Naive B cell (primary cell): ENCODE measurements around the gene MACC1. TPM values are rescaled to one million over a fixed set of nuclear protein-coding genes. Genes with fewer than 3 reads are reported as not detected.

Source experiments
- ATAC-seq, 2 donors: fragments of 150-1000 bp; cut with Tn5 transposase; 2 replicates each; pipeline ENCODE4 v1.10.0; 2021; ENCODE audit warnings: low read depth in 2 of 2, mild to moderate bottlenecking in 2 of 2, moderate library complexity in 2 of 2
- DNase-seq: peaks from one replicate; pipeline ENCODE4 v3.0.0; 2022
- H3K27ac Mint-ChIP-seq, 6 donors: one replicate each; pipeline ENCODE4 v1.8.0; 2020 to 2022; ENCODE audit warnings: mild to moderate bottlenecking in 6 of 6, mixed read lengths in 6 of 6, moderate library complexity in 5 of 6, inconsistent platforms in 2 of 6
- H3K27me3 Mint-ChIP-seq, 3 donors: one replicate each; pipeline ENCODE4 v1.8.0; 2021 to 2022; ENCODE audit warnings: mixed read lengths in 3 of 3, mild to moderate bottlenecking in 1 of 3
- H3K36me3 Mint-ChIP-seq, 2 donors: one replicate each; pipeline ENCODE4 v1.8.0; 2020 to 2022; ENCODE audit warnings: mixed read lengths in 2 of 2, inconsistent platforms in 1 of 2, mild to moderate bottlenecking in 1 of 2
- H3K4me1 Mint-ChIP-seq, 3 donors: one replicate each; pipeline ENCODE4 v1.8.0; 2020 to 2022; ENCODE audit warnings: mixed read lengths in 3 of 3, inconsistent platforms in 1 of 3, mild to moderate bottlenecking in 1 of 3, moderate library complexity in 1 of 3
- H3K4me3 Mint-ChIP-seq, 8 donors: one replicate each; pipeline ENCODE4 v1.8.0; 2020 to 2022; ENCODE audit warnings: mild to moderate bottlenecking in 8 of 8, mixed read lengths in 8 of 8, moderate library complexity in 8 of 8, inconsistent platforms in 2 of 8
- H3K9me3 Mint-ChIP-seq, 7 donors: one replicate each; pipeline ENCODE4 v1.8.0; 2020 to 2022; ENCODE audit warnings: mixed read lengths in 7 of 7, mild to moderate bottlenecking in 5 of 7, inconsistent platforms in 2 of 7, moderate library complexity in 1 of 7
- polyA plus RNA-seq, 6 donors: library from polyadenylated mRNA; unstranded; fragments of 300-500 nt; fragmentation: Illumina TruSeq; gene quantifications; one replicate each; pipeline ENCODE4 v1.2.3, GENCODE V29; 2021; ENCODE audit warnings: low read depth in 6 of 6

Gene MACC1
- polyA plus RNA-seq, 6 donors from 2014 or later = 0.06 to 1.9 (median 0.89) TPM

DNA sequence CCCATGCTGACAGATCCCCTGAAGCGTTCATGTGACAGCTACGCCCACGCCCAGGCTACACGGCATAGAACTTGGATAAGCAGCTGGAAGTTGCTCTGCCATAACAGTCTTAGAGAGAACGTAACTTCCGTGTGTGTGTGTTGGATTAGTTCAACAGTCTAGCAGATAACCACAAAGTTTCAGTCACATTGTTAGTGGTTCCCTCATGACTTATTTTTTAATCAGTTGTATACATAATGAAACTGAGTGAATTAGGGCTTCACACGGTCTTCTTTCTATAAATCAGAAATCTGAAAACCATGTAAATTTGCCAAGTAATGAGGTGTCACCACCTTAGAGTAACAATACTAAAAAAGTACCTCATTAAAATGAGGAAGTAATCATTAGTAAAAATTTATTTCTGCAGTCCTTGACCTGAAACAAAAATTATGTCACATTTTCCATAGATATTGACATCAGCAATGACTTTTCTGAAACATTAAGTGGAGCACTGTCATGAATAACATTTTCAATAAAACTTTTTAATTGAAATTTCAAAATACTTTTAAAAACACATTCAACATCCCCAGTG is 21.7 kb upstream of the MACC1 start:
- H3K4me3 Mint-ChIP-seq = peak overlapping the region in 6 of 8 donors; percentile 10 to 69 (median 48)
- no peaks in the 10 kb centered on the region for H3K36me3 Mint-ChIP-seq
- peak overlapping the region; percentile 85 to 97 (median 95) for H3K27ac Mint-ChIP-seq
- ATAC-seq = peak; percentile 92 to 95
- H3K27me3 Mint-ChIP-seq = no peaks in the 10 kb centered on the region
- H3K9me3 Mint-ChIP-seq = peaks cover 0 to 1% (median 0%) of the 10 kb centered on the region in 7 donors
- peak; percentile 66 for DNase-seq
- peaks cover 22 to 28% (median 27%) of the 10 kb centered on the region in 3 donors for H3K4me1 Mint-ChIP-seq

DNA sequence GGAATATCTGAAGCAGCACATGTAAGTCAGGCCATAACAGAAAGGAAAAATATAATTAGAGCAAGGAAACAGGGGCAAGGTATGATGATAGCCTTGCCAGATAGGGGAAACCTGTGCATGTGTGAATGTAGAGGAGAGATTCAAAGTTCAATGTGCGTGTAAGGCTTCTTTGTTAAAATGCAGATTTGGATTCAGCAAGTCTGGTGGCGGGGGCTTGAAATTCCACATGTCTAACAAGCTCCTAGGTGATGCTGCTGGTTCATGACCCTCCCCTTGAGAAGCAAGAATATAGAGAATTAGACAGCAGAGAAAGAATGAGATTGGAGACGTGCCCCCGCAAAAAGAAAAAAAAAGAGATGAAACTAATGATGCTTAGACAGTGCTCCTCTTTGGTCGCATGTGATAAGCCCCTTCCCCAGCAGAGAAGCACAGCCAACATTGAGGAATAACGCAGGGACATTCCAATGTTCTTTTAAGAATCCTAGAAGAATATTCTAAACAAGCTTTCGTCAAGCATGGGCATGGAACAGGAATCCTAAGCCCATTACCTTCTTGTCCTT is 21.1 kb upstream of the MACC1 start:
- no peak for ATAC-seq
- Mint-ChIP-seq H3K4me3 (peak overlapping the region in 6 of 8 donors; percentile 10 to 69 (median 46)), H3K27ac (peak overlapping the region; percentile 85 to 97 (median 95)), H3K36me3 (no peaks in the 10 kb centered on the region), H3K27me3 (no peaks in the 10 kb centered on the region), H3K9me3 (peaks cover 0 to 1% (median 0%) of the 10 kb centered on the region in 7 donors), H3K4me1 (peaks cover 22 to 28% (median 27%) of the 10 kb centered on the region in 3 donors)
- DNase-seq = no peak

DNA sequence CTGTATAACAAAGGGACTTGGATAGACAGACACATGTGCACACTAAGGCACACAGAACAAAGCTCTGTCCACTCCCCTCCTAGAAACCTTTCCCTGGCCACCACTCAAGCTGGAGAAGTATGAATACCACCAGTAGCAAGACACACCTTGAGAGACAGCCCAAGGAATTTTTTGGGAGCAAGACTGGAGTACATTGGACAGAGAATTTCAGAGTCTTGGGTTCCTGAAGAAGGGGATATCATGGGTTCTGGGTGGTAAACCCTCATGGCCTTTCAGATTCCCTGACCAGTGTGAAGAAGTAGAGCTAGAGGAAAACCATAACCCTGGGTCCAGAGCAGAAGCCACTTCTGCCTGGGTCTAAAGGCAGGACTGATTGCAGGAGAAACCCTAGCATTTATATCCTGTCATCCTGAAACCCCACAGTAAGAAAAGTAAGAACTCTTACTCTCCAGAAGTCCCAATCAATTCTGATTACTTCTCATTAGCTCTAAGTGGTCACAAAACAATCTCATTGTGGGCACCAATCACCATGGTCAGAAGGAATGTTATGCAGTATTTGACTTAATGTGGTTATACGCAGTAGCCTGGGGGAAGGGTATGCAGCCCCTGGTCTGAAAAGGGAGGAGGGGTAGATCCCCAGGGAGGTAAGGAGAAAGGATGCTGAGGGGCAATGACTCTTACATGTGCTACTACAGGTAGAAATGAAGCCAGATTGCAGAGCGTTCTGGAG is 20.4 kb upstream of the MACC1 start:
- H3K27ac Mint-ChIP-seq = peak overlapping the region in 3 of 6 donors; percentile 91 to 97 (median 95)
- H3K36me3 Mint-ChIP-seq = no peaks in the 10 kb centered on the region
- no peaks in the 10 kb centered on the region for H3K27me3 Mint-ChIP-seq
- ATAC-seq = no peak
- peaks cover 22 to 28% (median 27%) of the 10 kb centered on the region in 3 donors for H3K4me1 Mint-ChIP-seq
- H3K4me3 Mint-ChIP-seq = peak overlapping the region in 4 of 8 donors; percentile 10 to 61 (median 42)
- DNase-seq = no peak
- peaks cover 0 to 1% (median 0%) of the 10 kb centered on the region in 7 donors for H3K9me3 Mint-ChIP-seq

DNA sequence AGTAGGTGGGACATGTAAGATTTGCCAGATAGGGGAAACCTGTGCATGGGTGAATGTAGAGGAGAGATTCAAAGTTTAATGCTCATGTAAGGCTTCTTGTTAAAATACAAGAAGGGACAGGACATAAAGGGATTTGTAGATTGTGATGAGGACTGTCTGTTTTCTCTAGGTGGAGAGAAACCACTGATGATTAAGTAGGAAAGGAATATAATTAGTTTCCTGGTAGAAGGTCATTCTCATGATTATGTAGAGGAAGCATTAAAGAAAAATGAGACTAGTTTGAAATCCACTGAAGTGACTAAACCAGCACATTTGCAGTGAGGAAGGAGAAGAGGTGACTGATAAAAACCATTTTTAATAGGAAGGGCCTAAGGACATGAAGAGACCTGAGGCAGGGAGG is 19.6 kb upstream of the MACC1 start:
- Mint-ChIP-seq H3K36me3 (no peaks in the 10 kb centered on the region), H3K4me1 (peaks cover 18 to 24% (median 24%) of the 10 kb centered on the region in 3 donors), H3K27me3 (no peaks in the 10 kb centered on the region), H3K27ac (peak overlapping the region in 2 of 6 donors; percentile 8 to 28), H3K4me3 (no peak overlapping the region), H3K9me3 (peaks cover 0 to 1% (median 0%) of the 10 kb centered on the region in 7 donors)
- DNase-seq (no peak), ATAC-seq (no peak)

DNA sequence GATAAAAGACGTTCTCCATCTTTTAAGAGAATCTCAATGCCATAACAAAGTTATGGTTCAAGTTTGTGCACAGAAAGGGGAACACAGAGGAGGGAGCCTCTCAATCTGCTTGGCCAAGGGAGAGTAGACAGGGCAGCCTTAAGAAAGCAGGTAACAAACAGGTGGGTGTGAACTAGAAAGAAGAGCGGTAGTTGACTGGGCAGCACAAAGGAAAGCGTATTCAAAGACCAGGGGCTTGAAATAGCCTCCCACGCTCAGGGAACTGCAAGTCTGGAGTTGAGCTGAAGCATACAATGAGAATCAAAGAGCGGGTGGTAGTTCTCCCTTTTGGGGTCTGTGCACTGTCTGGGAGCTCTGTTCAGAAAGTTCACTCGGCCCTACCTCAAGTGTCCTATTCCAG is 18.9 kb upstream of the MACC1 start:
- Mint-ChIP-seq H3K4me1 (peaks cover 12 to 22% (median 18%) of the 10 kb centered on the region in 3 donors), H3K27me3 (no peaks in the 10 kb centered on the region), H3K9me3 (peaks cover 0 to 1% (median 0%) of the 10 kb centered on the region in 7 donors), H3K4me3 (no peak overlapping the region), H3K36me3 (no peaks in the 10 kb centered on the region), H3K27ac (peak overlapping the region in 2 of 6 donors; percentile 6 to 73)
- no peak for DNase-seq
- ATAC-seq = no peak

DNA sequence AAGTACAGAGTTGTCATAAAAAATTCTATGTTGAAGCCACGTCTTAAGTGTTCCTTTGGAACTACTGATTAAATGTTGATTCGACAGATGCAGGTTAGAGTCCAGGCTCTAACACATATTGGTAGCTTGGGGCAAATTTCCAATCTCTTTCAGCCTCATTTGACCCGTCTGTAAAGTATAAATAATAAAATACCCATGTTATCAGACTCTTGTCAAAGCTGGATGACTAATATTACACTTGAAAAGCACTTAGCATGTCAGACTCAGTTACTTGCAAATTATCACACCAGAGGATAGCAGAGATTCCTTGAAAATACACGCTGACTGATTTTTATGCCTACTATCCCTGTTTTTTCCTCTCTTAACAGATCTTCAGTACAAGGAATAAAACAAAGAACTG is 18.1 kb upstream of the MACC1 start:
- no peaks in the 10 kb centered on the region for H3K27me3 Mint-ChIP-seq
- DNase-seq (no peak), ATAC-seq (no peak)
- no peak overlapping the region for H3K4me3 Mint-ChIP-seq
- H3K27ac Mint-ChIP-seq = no peak overlapping the region
- H3K4me1 Mint-ChIP-seq = peaks cover 12 to 22% (median 18%) of the 10 kb centered on the region in 3 donors
- peaks cover 0 to 1% (median 0%) of the 10 kb centered on the region in 7 donors for H3K9me3 Mint-ChIP-seq
- H3K36me3 Mint-ChIP-seq = no peaks in the 10 kb centered on the region

DNA sequence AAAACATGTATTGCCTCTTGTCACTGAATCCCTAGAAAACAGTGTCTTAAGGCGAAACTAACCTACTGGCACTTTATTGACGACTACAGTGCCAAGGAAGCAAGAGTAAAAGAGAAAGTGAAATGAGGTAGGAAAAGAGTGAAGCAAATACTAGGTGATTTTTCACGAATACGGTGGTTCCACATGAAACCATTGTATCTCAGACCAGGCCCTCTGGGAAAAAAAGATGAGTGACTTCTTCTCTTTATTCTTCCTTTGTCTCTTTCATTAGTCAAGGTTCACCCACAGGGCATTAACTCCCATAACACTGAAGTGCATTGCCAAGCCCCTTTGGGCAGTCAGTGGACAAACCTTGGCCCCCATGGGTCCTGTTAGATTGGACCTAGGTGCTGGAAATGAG is 16.2 kb upstream of the MACC1 start:
- DNase-seq (no peak), ATAC-seq (no peak)
- peaks cover 6 to 11% (median 7%) of the 10 kb centered on the region in 3 donors for H3K4me1 Mint-ChIP-seq
- no peak overlapping the region for H3K27ac Mint-ChIP-seq
- no peaks in the 10 kb centered on the region for H3K27me3 Mint-ChIP-seq
- H3K9me3 Mint-ChIP-seq = no peaks in the 10 kb centered on the region
- no peak overlapping the region for H3K4me3 Mint-ChIP-seq
- H3K36me3 Mint-ChIP-seq = no peaks in the 10 kb centered on the region

DNA sequence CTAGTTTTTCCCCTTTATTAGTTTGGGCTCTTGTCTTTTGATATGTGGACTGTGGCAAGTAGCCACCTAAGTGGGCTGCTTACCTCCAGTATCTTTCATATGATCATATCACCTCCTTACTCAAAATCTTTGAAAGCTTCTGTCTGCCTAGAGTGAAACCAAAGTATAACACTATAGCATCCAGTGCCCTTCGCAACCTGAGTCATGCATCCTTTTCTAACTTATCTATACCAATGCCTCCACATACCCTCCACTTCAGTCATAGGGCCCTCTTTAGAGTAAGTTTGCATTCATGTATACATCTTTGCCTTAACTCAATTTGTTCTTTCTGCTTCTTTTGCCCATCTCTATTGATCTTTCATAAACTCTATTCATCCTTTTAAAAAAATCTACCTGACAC is 15.7 kb upstream of the MACC1 start:
- no peak overlapping the region for H3K27ac Mint-ChIP-seq
- H3K9me3 Mint-ChIP-seq = no peaks in the 10 kb centered on the region
- ATAC-seq (no peak), DNase-seq (no peak)
- H3K36me3 Mint-ChIP-seq = no peaks in the 10 kb centered on the region
- H3K4me1 Mint-ChIP-seq = peaks cover under 1 to 6% (median 2%) of the 10 kb centered on the region in 3 donors
- no peak overlapping the region for H3K4me3 Mint-ChIP-seq
- H3K27me3 Mint-ChIP-seq = no peaks in the 10 kb centered on the region

DNA sequence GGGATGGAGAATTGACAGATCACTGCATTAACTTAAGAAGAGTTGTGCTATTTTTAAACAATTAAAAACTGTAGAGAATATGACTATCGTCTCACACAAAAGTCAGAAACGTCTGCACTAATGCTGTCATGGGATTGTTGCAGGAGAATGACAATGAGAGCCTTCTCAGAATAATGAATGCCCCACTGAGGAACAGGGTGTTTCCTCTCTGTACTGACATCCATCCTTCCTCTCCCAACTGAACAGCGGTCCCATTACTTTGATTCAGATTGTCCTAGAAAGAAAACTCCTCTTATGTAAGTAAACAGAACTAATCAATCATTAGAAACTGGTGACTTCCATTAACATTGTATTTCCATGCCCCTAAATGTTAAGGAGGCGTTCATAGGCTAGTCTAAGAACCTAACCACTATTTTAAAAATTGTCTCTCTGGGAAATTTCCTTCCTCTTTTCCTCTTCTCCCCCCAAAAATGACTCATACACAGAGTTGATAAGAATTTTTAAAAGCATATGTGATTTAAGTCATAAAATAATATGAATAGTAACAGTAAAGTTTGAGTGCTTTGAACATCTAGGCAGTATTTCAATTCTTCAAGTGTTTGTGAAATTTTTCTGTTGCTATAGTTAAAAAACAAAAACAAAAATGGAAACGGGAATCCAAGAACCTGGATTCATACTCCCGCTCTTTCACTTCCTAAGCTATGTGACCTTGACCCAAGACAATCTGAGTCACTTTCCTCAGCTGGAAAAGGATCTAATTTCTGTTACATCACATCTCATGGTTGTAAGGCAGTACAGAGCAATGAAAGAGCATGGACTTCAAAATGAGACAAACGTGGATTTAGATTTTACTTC is 12.7 kb upstream of the MACC1 start:
- peaks cover 0 to 8% of the 10 kb centered on the region in 2 donors for H3K36me3 Mint-ChIP-seq
- peaks cover 0 to 8% (median 0%) of the 10 kb centered on the region in 3 donors for H3K4me1 Mint-ChIP-seq
- peak overlapping the region in 1 of 6 donors; percentile 61 for H3K27ac Mint-ChIP-seq
- H3K9me3 Mint-ChIP-seq = no peaks in the 10 kb centered on the region
- no peak overlapping the region for H3K4me3 Mint-ChIP-seq
- H3K27me3 Mint-ChIP-seq = no peaks in the 10 kb centered on the region
- ATAC-seq (no peak), DNase-seq (no peak)

DNA sequence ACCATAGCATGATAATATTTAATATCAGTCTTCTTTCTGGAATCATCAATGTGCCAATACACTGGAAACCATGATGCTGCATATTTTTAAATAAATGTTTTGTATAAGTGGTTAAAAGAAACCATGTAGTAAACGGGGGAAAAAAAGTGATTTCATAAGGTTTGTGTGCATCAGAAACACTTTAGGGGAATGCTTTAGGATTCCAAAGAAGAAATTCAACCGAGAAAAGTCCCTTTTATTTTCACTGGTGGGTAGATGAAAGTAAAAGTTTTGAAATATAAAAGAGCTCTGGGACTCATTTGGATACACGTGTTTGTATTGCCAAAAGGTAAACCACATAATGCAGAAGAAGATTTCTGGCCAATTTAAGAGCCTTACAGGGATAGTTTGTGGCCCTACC is 11.9 kb upstream of the MACC1 start:
- no peak overlapping the region for H3K27ac Mint-ChIP-seq
- ATAC-seq = no peak

DNA sequence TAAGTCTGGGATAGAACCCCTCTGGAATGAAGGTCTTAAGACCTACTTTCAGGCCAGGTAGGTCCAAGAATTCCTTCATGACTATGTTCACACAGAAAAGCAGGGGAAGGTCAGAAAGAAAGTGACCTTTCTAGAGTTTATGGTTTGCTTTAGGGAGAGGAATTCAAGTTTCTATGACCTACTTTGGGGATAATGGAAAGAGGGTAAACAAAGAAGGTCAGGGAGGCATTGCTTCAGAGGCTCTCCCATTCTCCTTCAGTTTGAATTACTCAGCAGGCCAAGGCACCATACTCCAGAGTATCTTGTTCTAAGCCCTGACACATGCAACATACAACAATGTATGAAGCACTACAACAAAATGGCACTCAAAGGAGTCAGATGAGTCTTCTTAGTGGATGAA is 11.5 kb upstream of the MACC1 start:
- DNase-seq (no peak), ATAC-seq (no peak)
- Mint-ChIP-seq H3K27ac (no peak overlapping the region), H3K27me3 (no peaks in the 10 kb centered on the region), H3K4me3 (no peak overlapping the region), H3K9me3 (no peaks in the 10 kb centered on the region), H3K4me1 (peaks cover 0 to 8% (median 0%) of the 10 kb centered on the region in 3 donors), H3K36me3 (peaks cover 0 to 8% of the 10 kb centered on the region in 2 donors)

More for the DNA sequence above, 11.9 kb upstream of the MACC1 start:
- no peaks in the 10 kb centered on the region for H3K9me3 Mint-ChIP-seq
- no peak overlapping the region for H3K4me3 Mint-ChIP-seq
- DNase-seq = no peak
- peaks cover 0 to 8% (median 0%) of the 10 kb centered on the region in 3 donors for H3K4me1 Mint-ChIP-seq
- H3K27me3 Mint-ChIP-seq = no peaks in the 10 kb centered on the region
- peaks cover 0 to 8% of the 10 kb centered on the region in 2 donors for H3K36me3 Mint-ChIP-seq

DNA sequence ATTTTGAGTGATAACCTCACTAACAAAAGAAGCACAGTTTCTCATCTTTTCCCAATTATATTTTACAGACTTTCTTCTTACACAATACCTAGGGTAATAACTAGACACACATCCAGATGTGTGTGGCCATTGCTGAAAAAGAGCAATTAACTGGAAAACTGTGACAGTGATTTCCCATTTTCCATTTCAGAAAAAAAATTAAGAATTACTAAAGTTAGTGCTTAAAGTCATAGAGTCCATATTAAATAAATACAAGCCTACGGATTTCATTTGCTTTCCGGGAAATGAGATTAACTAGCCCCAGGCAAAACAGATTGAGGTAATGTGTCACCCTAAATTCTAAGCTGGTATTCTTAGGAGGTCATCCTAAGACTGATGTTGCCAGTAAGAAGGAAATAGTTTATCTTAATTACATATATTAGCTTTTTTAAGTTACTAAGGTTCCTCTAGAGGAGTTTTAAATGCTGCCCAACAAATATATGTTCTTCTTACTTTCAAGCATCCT is 10.2 kb upstream of the MACC1 start:
- Mint-ChIP-seq H3K36me3 (peaks cover 0 to 8% of the 10 kb centered on the region in 2 donors), H3K9me3 (no peaks in the 10 kb centered on the region), H3K4me3 (no peak overlapping the region), H3K4me1 (peaks cover 0 to 11% (median 2%) of the 10 kb centered on the region in 3 donors), H3K27ac (no peak overlapping the region), H3K27me3 (no peaks in the 10 kb centered on the region)
- no peak for ATAC-seq
- no peak for DNase-seq

DNA sequence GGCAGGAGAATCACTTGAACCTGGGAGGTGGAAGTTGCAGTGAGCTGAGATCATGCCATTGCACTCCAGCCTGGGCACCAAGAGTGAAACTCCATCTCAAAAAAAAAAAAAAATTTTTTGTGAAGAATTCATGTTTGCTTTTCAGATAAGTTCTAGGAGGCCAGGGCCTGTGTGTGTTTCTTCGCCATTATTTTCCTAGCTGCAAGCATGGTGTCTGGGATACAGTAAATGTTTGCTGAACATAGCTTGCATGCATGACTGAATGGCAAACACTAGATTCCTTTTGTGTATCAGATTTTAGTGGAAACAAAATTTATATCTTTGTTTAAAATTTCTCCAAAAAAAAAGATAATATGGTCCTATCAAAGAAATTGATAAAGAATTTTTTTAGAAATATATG is 9.7 kb upstream of the MACC1 start:
- H3K27ac Mint-ChIP-seq = no peak overlapping the region
- H3K9me3 Mint-ChIP-seq = no peaks in the 10 kb centered on the region
- peaks cover 0 to 8% of the 10 kb centered on the region in 2 donors for H3K36me3 Mint-ChIP-seq
- H3K4me3 Mint-ChIP-seq = no peak overlapping the region
- DNase-seq (no peak), ATAC-seq (no peak)
- H3K4me1 Mint-ChIP-seq = peaks cover 0 to 11% (median 2%) of the 10 kb centered on the region in 3 donors
- no peaks in the 10 kb centered on the region for H3K27me3 Mint-ChIP-seq
